Central memory CD8-positive, alpha-beta T cell (primary cell): ENCODE measurements around the gene WNK2.

Experiments used
- ATAC-seq: fragments of 150-1000 bp; cut with Tn5 transposase; replicated peaks from 2 replicates; pipeline ENCODE4 v1.10.0; 2022; ENCODE audit warnings: mild to moderate bottlenecking, moderate FRiP score, moderate number of reproducible peaks; ENCODE audit not compliant: poor library complexity, severe bottlenecking; ENCODE audit errors: extremely low read depth
- DNase-seq, 2 donors: peaks; one replicate each; pipeline ENCODE4 v3.0.0; 2021; ENCODE audit warnings: low spot score in 2 of 2
- H3K27ac Mint-ChIP-seq: one replicate; pipeline ENCODE4 v1.8.0; 2022; ENCODE audit warnings: low read depth, mild to moderate bottlenecking, moderate library complexity, mixed read lengths
- H3K27me3 Mint-ChIP-seq: one replicate; pipeline ENCODE4 v1.8.0; 2022; ENCODE audit warnings: mixed read lengths
- H3K36me3 Mint-ChIP-seq: one replicate; pipeline ENCODE4 v1.8.0; 2022; ENCODE audit warnings: mild to moderate bottlenecking, moderate library complexity, mixed read lengths; ENCODE audit not compliant: insufficient read depth
- H3K4me1 Mint-ChIP-seq: one replicate; pipeline ENCODE4 v1.8.0; 2022; ENCODE audit warnings: mixed read lengths
- H3K4me3 Mint-ChIP-seq: one replicate; pipeline ENCODE4 v1.8.0; 2022; ENCODE audit warnings: mild to moderate bottlenecking, moderate library complexity, mixed read lengths
- H3K9me3 Mint-ChIP-seq: one replicate; pipeline ENCODE4 v1.8.0; 2022; ENCODE audit warnings: mixed read lengths

WNK2 gene

DNA sequence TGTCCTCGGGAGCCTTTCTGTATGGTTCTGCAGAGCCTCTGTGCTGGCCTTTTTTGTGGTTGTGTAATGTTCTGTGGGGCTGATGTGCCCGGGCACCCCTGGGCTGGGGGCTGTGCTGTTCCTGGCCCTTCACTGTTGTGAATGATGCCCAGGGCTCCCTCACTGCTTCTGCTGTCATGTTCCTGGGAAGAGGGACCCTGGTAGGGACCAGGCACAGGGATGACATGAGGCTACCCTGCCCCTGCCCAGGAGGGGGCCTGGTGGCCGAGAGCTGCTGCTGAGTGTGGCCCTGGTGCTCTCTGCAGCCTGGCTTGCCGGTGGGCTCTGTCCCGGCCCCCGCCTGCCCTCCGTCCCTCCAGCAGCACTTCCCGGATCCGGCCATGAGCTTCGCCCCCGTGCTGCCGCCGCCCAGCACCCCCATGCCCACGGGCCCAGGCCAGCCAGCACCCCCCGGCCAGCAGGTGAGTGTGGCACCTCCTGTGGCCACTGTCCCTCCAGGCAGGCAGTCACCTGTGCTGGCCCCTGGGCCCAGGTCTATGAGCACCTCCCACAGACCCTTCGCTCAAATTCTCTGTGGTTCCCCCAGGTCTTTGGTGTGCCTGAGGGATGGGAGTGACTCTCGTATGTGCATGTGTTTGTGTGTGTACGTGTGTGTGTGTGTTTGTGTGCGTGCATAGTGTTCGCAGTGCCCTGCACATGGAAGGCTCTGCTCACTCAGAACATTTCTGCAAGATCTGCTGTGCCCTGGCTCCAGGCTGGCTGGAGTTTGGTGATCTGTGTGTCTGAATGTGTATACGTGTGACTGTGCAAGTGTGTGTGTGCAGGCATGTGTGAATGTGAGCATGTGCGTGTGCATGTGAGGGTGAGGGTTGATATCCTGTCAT lies 72.3 kb downstream of the WNK2 start:
- Mint-ChIP-seq H3K27me3 (no peaks in the 10 kb centered on the region), H3K4me3 (no peak overlapping the region), H3K4me1 (no peaks in the 10 kb centered on the region), H3K27ac (no peak overlapping the region), H3K9me3 (no peaks in the 10 kb centered on the region), H3K36me3 (peaks cover 1% of the 10 kb centered on the region)
- ATAC-seq (no peak), DNase-seq (no peak)

GRCh38 chr9:93256878-93257807 lies 73.2 kb downstream of the WNK2 start:
- Mint-ChIP-seq H3K9me3 (no peaks in the 10 kb centered on the region), H3K4me3 (no peak overlapping the region), H3K36me3 (peaks cover under 1% of the 10 kb centered on the region), H3K4me1 (no peaks in the 10 kb centered on the region), H3K27ac (no peak overlapping the region), H3K27me3 (peaks cover 3% of the 10 kb centered on the region)
- DNase-seq: peak in 1 of 2 donors; percentile 9
- no peak for ATAC-seq

DNA sequence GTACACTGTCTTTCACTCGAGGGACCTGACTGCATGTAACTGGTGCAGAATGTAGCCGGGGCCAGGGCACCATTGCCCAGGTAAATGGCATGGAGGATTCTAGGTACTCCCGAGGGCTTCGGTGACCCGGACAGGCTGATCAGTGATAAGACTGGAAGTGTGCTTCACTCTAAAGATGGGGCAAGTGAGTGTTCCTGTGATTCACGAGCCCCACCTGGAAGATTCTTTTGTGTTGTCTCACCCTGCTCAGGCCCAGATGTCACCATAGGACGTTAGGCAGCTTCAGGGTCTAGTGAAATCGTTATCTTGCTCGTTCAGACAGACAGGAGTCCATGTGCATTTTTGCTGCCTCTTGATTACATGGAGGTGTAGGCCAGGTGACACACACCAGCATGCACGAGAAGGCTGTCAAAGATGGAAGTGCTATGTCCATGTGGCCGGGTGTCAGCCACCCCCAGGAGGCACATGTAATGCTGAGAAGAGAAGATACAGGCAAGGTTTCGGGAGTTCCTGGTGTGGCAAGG lies 73.9 kb downstream of the WNK2 start:
- peak in 1 of 2 donors; percentile 11 for DNase-seq
- Mint-ChIP-seq H3K27me3 (peaks cover 11% of the 10 kb centered on the region), H3K9me3 (no peaks in the 10 kb centered on the region), H3K4me3 (no peak overlapping the region), H3K27ac (no peak overlapping the region), H3K36me3 (no peaks in the 10 kb centered on the region), H3K4me1 (no peaks in the 10 kb centered on the region)
- no peak for ATAC-seq

DNA sequence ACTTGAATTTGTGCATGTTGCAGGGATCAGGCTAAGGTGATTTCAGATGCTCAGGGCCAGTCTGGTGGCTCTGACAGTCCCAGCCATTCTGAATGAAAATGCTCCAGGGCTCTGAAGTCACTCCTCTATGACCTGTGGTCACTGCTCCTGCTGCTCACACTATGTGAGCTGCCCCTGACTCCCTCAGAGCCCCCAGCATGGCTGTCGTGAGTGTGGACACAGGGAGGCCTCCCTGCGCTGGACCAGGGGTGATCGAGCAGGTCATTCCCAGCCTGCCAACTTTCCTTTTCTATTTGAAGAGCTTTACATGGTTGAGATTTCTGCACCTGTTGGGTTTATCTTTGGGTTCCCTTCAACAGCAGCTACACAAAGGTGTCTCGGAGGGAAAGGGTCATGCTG lies 74.5 kb downstream of the WNK2 start:
- peaks cover 16% of the 10 kb centered on the region for H3K27me3 Mint-ChIP-seq
- peak in 1 of 2 donors; percentile 10 for DNase-seq
- ATAC-seq: no peak
- no peaks in the 10 kb centered on the region for H3K9me3 Mint-ChIP-seq
- no peak overlapping the region for H3K4me3 Mint-ChIP-seq
- no peak overlapping the region for H3K27ac Mint-ChIP-seq
- H3K4me1 Mint-ChIP-seq: no peaks in the 10 kb centered on the region
- H3K36me3 Mint-ChIP-seq: no peaks in the 10 kb centered on the region

DNA sequence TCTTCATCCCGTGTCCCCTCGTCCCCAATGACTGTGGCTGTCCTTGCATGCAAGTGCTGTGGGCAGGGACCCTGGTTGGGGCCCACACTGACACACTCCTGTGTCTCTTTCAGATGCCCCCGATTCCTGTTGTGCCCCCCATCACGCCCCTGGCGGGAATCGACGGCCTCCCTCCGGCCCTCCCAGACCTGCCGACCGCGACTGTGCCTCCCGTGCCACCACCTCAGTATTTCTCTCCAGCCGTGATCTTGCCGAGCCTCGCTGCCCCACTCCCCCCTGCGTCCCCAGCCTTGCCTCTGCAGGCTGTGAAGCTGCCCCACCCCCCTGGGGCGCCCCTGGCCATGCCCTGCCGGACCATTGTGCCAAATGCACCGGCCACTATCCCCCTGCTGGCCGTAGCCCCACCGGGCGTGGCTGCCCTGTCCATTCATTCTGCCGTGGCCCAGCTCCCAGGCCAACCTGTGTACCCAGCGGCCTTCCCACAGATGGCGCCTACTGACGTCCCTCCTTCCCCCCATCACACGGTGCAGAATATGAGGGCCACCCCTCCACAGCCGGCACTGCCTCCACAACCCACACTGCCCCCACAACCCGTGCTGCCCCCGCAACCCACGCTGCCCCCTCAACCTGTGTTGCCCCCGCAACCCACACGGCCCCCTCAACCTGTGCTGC lies 75.0 kb downstream of the WNK2 start:
- H3K27ac Mint-ChIP-seq: no peak overlapping the region
- H3K36me3 Mint-ChIP-seq: no peaks in the 10 kb centered on the region
- no peaks in the 10 kb centered on the region for H3K4me1 Mint-ChIP-seq
- no peak overlapping the region for H3K4me3 Mint-ChIP-seq
- ATAC-seq (no peak), DNase-seq (peak; percentile 6 to 8)
- no peaks in the 10 kb centered on the region for H3K9me3 Mint-ChIP-seq
- H3K27me3 Mint-ChIP-seq: peaks cover 17% of the 10 kb centered on the region

GRCh38 chr9:93259490-93260262 lies 75.7 kb downstream of the WNK2 start:
- H3K36me3 Mint-ChIP-seq: no peaks in the 10 kb centered on the region
- H3K4me1 Mint-ChIP-seq: no peaks in the 10 kb centered on the region
- DNase-seq (peak in 1 of 2 donors; percentile 9), ATAC-seq (no peak)
- peaks cover 18% of the 10 kb centered on the region for H3K27me3 Mint-ChIP-seq
- no peak overlapping the region for H3K4me3 Mint-ChIP-seq
- no peaks in the 10 kb centered on the region for H3K9me3 Mint-ChIP-seq
- H3K27ac Mint-ChIP-seq: no peak overlapping the region

DNA sequence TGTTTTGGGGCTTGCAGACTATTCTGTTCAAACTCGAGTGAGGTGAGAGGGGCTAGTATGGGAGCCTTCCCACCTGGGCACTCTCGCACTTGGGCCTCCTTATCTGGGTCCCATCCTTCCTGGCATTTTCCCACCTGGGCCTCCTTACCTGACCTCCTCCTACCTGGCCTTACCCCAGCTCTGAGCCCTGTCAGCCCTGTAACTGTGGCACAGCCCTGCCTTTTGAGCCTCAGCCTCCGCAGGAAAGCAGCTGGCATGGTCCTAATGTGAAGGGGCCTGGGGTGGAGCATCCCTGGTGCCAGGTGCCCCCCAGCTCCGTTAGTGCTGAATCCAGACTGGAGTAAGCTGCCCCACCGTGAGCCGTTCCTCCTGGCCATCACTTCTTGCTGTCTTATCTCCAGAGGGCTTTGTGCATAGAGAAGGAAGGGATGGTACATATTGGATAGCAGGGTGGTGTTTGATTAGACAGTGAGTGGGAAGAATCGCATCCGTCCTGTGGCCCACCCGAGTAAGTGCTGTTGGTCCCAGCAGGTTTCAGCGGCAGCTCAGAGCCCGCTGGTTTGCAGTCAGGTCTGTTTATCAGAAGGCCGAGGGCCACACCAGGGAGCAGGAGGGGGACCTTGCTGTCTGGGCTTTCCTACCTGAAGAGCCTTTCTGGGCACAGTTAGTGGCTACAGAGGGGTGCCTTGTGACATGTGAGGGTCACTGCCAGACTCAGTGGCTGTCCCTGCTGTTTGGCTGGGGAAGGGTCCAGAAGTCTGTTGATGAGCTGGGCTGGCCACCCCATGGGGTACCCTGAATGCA lies 76.5 kb downstream of the WNK2 start:
- H3K27ac Mint-ChIP-seq: no peak overlapping the region
- H3K9me3 Mint-ChIP-seq: no peaks in the 10 kb centered on the region
- H3K4me3 Mint-ChIP-seq: no peak overlapping the region
- H3K27me3 Mint-ChIP-seq: peaks cover 26% of the 10 kb centered on the region
- ATAC-seq (no peak), DNase-seq (no peak)
- H3K36me3 Mint-ChIP-seq: no peaks in the 10 kb centered on the region
- no peaks in the 10 kb centered on the region for H3K4me1 Mint-ChIP-seq

DNA sequence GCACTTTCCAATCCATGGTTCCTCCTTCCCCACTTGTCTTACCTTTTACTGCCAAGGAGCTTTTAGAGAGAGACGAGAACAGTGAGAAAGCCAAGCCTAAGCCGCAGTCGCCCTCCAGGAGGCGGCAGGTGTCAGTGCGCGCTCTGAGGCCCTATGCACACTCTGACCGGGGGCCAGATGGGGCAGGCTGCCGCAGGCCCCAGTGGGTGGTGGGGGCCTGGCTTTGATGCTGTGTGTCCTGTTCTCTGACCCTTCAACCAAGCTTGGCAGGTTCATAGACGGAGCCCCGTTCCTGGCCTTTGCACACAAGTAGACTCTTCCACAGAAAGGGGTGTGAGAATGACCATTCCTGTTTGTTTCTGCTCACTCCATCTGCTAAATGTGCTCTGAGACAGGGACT lies 77.3 kb downstream of the WNK2 start:
- ATAC-seq: no peak
- peaks cover 28% of the 10 kb centered on the region for H3K27me3 Mint-ChIP-seq

GRCh38 chr9:93261735-93262523 lies 78.0 kb downstream of the WNK2 start:
- DNase-seq: peak in 1 of 2 donors; percentile 11
- Mint-ChIP-seq H3K27ac (no peak overlapping the region), H3K27me3 (peaks cover 28% of the 10 kb centered on the region), H3K4me1 (no peaks in the 10 kb centered on the region), H3K36me3 (no peaks in the 10 kb centered on the region), H3K4me3 (no peak overlapping the region), H3K9me3 (no peaks in the 10 kb centered on the region)
- no peak for ATAC-seq

More for the DNA sequence above, 77.3 kb downstream of the WNK2 start:
- H3K9me3 Mint-ChIP-seq: no peaks in the 10 kb centered on the region
- no peaks in the 10 kb centered on the region for H3K4me1 Mint-ChIP-seq
- no peak overlapping the region for H3K27ac Mint-ChIP-seq
- H3K4me3 Mint-ChIP-seq: no peak overlapping the region
- no peak for DNase-seq
- no peaks in the 10 kb centered on the region for H3K36me3 Mint-ChIP-seq

DNA sequence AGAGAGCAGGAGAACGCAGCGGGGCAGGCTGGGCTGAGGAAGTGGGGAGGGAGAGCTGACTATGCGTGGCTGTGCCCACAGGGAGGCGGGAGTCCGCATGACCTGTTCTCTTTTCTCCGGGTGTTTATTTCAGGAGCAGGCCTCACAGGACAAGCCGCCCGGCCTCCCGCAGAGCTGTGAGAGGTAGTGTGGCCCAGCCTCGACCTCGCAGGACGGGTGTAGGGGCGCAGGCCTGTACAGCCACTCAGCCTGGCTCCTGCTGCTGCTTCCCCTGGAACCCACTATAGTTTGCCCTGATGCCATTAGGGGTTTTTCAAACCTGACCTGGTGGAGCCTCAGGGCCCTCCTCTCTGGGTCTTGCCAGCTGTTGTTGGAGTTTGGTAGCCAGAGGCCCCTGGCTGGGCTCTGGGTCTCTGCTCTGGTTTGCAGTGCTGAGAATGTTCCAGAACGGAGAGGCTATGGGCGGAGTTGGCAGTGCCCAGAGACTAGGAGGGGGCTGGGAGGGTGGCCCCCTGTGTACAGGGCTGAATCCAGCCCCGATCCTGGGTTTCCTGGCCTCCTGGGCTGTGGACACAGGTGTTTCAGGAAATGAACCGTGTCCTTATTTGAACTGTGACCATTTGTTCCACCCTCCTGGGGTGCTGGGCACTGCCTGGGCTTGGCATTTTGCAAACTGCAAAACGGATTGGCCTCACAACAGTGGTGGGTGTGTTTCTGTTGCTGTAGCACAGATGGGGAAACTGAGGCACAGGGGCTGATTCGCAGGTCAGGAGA lies 78.8 kb downstream of the WNK2 start:
- Mint-ChIP-seq H3K36me3 (no peaks in the 10 kb centered on the region), H3K4me1 (peaks cover 3% of the 10 kb centered on the region), H3K4me3 (no peak overlapping the region), H3K9me3 (no peaks in the 10 kb centered on the region), H3K27me3 (peaks cover 33% of the 10 kb centered on the region), H3K27ac (no peak overlapping the region)
- no peak for DNase-seq
- ATAC-seq: no peak
